Erythroblast (primary cell): ENCODE results near the gene TM9SF4.

Experiments
- GATA1 ChIP-seq: IDR thresholded peaks from 2 replicates; pipeline ENCODE4 v1.6.1; 2011; ENCODE audit warnings: low read depth, mild to moderate bottlenecking, control low read depth, low read length, moderate library complexity
- POLR2A ChIP-seq: IDR thresholded peaks from 2 replicates; pipeline ENCODE4 v1.6.1; 2011; ENCODE audit warnings: mild to moderate bottlenecking, low read length

- TF ChIP-seq POLR2A = no peak
- TF ChIP-seq GATA1 = no peak
These were observed 55.6 kb downstream of the TM9SF4 start for GRCh38 chr20:32164984-32165735.
